GM21423 (cell line): ENCODE results near the gene SNORC.

Source experiments
- ATAC-seq: cut with Tn5 transposase; IDR thresholded peaks from one replicate; pipeline ENCODE4 v1.9.1; 2021; ENCODE audit warnings: mild to moderate bottlenecking, moderate library complexity; ENCODE audit not compliant: unreplicated experiment

The SNORC gene

DNA sequence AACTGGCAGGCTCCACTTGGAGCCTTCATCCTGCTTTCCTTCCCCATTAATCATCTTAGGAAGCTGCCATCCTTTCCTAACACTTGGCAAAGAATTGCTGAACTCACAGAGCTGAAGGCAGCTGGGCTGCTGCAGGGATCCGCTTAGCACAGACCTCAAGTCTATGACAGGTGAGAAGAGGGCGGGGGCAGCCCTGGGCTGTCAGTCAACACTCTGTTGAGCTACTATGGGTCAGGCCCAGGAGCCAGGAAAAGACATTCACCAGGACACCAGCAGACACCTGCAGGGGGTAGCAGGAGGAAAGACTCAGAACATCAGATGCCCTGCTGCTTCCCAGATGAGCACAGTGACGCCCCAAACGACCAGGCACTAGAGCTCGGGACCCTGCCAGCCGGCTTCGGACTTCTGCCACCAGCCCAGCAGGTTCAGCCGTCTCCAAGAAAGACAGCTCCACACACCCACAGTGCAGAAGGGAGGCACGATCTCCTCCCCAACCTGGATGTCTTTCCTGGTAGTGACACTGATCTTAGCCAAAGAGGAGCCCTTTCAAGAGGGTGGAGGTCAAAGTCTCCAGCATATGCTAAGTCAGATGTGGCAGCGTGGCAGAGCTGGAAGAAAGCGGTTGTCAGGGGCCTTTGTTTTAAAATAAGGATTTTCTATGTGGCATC lies 55.2 kb downstream of the SNORC start:
- no peak for ATAC-seq

- ATAC-seq: no peak
Observed at GRCh38 chr2:232925821-232926156, 55.7 kb downstream of the SNORC start.

GRCh38 chr2:232926431-232926939 lies 56.4 kb downstream of the SNORC start:
- no peak for ATAC-seq

- ATAC-seq: no peak
Observed at GRCh38 chr2:232927032-232927792, 57.1 kb downstream of the SNORC start.

DNA sequence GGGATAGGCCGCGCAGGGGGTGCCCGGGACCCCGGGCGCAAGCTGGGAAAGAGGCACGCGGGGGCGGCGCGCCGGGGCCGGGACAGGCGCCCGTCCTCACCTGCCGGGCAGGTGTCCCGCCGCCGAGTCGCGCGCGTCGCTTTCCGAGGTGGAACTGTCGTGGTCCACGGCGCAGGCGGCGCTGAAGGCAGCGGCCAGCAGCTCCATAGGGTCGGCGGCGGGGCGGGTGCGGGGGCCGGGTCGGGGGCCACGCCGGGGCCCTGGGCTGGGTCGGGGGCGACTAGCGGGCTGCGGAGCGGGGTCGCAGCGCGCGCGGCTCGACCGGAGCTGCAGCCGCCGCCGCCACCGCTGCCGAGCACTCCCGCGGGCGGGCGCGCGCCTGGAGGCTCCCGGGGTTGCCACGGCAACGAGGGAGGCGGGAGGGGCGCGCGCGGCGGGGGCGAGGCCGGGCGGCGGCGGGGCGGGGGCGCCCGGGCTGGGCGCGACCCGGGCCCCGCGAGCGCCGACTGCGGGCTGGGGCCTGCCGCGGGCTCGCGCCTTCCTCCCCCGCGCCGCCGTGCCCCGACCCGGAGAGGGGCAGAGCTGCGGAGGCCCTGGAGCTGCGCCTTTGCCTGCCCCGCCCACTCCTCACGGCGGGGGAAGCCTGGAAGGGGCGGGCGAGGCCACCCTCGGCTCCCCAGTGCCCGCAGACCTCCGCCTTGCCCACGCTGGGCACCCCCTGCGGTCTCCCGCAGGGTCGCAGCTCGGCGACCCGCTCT lies 57.9 kb downstream of the SNORC start:
- ATAC-seq: no peak
